ENCODE results near the gene SEC61B. TPM values are rescaled to one million over a fixed set of nuclear protein-coding genes. Genes with fewer than 3 reads are reported as not detected.

SEC61B gene
- total and polyA plus RNA-seq, 2 donors (not counting 3 experiments of a cell fraction or from before 2014, with no cell fraction given), result 242 to 594 TPM

- dilution Hi-C loops (cut with MboI; ENCODE audit: extremely low pct_ligation_motif_present, low sequenced_read_pairs) (no loop called here), intact Hi-C loops (cut with micrococcal nuclease) (no loop called here)
- Histone ChIP-seq H3K79me2 (ENCODE audit: control insufficient read depth, insufficient read depth, low read length) (no peaks in the 10 kb centered on the region), H4K20me1 (replicated peaks; ENCODE audit: control insufficient read depth, extremely low read depth, insufficient read depth, low read length) (no peaks in the 10 kb centered on the region), H3K4me2 (ENCODE audit: insufficient read depth, low read length) (no peak overlapping the region), H3K9ac (replicated peaks; ENCODE audit: extremely low read depth, insufficient read depth, low read length) (no peak overlapping the region), H3K9me1 (replicated peaks; ENCODE audit: control insufficient read depth, extremely low read depth, insufficient read depth, low read length) (no peaks in the 10 kb centered on the region), H3K4me1 (ENCODE audit: control insufficient read depth, extremely low read depth, insufficient read depth, low read length) (no peaks in the 10 kb centered on the region), H2AFZ (ENCODE audit: low read depth, low read length) (no peak overlapping the region), H3K27ac (ENCODE audit: insufficient read depth, low read depth, low read length) (no peak overlapping the region), H3K27me3 (ENCODE audit: control insufficient read depth in 2 of 2, insufficient read depth in 2 of 2, low read length in 2 of 2) (no peaks in the 10 kb centered on the region), H3K36me3 (ENCODE audit: control insufficient read depth in 2 of 2, extremely low read depth in 1 of 2, insufficient read depth in 2 of 2, low read length in 2 of 2) (no peaks in the 10 kb centered on the region), H3K9me3 (replicated peaks; ENCODE audit: control insufficient read depth, insufficient read depth, low read length) (no peaks in the 10 kb centered on the region), H3K4me3 (replicated peaks in 1 of 3; ENCODE audit: insufficient read depth in 1 of 3, low read depth in 1 of 3, low read length in 3 of 3) (no peak overlapping the region)
- ChIA-PET CTCF (no interaction called here), POLR2A (no interaction called here)
- DNase-seq (ENCODE audit: low read depth, low spot score) (no peak), FAIRE-seq (no peak)
- TF ChIP-seq FOS (IDR thresholded peaks at IDR 0.05; ENCODE audit: borderline replicate concordance, insufficient read depth, low read length) (no peak), POLR2A (IDR thresholded peaks at IDR 0.05; ENCODE audit: low read depth, low read length) (no peak), POLR2AphosphoS5 (IDR thresholded peaks at IDR 0.05; ENCODE audit: insufficient read depth, low read depth, low read length) (no peak), JUN (IDR thresholded peaks at IDR 0.05; ENCODE audit: borderline replicate concordance, insufficient read depth, insufficient read length, low read depth) (no peak), MYC (IDR thresholded peaks at IDR 0.05; ENCODE audit: low read depth, low read length) (no peak), CTCF (IDR thresholded peaks at IDR 0.05; ENCODE audit: extremely low read depth in 1 of 2, insufficient read depth in 1 of 2, low read depth in 1 of 2, low read length in 2 of 2) (no peak), GATA2 (IDR thresholded peaks at IDR 0.05; ENCODE audit: insufficient read depth, insufficient read length, low read depth, low read length) (no peak), EZH2 (IDR thresholded peaks at IDR 0.05; ENCODE audit: borderline replicate concordance, low read depth, low read length, severe bottlenecking) (no peak), MAX (IDR thresholded peaks at IDR 0.05; ENCODE audit: insufficient read depth, insufficient read length) (no peak)
- BruUV-seq (replicated peaks), result no TSS peak
Observed at GRCh38 chr9:99253134-99253533, 31.1 kb downstream of the SEC61B start.

Data from endothelial cell of umbilical vein (primary cell).